GM19238 (cell line): Measurements from ENCODE around the gene TATDN2.
A peak's percentile ranks its signal among the peaks of the same experiment; 100 is the strongest.
"Not testable (repeated sequence)": the region's sequence is repeated elsewhere in the genome, so short reads cannot be mapped to it uniquely, and the experiment has no call there.

ENCODE experiments used
- DNase-seq: peaks from one replicate; pipeline ENCODE4 v3.0.0; 2011; ENCODE audit warnings: low spot score; ENCODE audit not compliant: insufficient read length

The TATDN2 gene

DNA sequence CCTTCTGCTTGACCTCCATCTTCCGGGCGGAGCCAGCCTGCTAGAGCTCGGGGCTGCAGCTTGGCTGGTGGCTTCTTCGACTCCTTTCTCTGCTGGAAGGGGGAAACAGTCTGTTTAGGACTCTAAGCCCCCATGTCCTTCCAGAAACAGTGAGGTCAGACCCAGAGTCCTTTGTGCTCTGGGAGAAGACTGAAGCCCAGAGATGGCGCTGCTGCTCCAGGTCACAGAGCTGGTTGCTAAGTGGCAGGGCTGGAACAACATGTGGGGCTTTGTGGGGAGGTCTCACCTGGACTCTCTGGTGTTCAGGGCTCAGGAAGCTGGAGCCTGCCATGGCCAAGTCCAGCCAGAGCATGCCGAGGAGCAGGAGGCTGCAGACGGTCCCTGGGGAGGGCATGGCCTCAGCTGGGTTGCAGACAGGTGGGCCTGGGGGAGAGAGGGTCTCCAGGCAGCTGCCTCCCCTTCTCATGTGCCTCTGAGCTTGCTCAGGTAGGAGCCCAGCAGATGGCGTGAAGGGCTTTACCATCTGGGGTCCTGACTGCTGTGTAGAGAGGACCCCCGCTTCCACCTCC lies 41.6 kb downstream of the TATDN2 start:
- no peak for DNase-seq

DNA sequence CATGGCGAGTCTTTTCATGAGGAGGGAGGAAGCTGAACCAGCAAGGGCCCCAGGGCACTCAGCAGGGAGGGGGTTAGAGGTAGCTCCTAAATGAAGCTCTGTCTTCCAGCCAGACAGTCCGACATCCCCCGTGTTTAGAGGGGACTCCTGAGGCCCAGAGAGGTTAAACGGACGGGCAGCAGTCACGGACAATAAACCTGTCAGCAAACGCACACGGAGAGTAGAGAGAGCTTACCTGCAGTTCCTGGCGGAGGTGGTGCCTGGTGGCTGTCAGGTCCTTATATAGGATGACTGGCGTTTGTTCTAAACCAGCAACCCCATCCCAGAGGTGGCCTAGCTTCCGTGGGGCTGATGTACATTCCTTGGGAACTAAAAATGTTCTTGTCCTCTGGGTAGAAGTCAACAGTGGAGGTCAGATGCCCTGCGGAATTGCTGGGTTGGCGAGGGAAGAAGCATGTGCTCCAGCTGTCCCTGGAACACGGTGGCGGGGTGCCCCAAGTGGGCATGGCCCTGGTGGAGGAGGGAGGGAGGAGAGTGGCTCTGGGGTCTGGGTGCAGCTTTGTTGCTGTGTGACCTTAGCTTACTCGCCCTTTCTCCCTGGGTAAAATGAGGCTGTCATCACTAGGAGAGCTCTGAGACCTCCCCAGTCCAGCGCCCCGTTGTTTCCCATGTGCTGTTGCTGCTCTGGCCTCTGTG lies 42.4 kb downstream of the TATDN2 start:
- DNase-seq = no peak

DNA sequence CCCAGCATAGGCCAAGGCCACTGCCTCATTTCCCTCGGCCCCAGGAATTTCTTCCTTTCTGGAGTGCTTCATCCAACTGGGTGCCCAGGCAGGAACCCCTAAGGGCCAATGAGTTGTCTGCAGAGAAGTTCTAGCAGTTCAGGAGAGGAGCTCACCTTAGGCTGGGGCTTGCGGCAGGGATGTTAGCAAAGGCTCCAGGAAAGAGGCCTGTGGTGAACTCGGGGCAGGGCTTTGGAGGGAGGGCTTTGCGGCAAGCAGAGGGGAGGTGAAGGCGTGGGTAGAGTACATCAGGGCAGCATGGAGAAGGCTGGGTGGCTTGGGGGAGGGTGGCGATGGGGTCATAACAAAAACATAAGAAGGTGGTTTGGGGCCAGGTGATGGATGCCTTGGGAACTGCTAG lies 43.4 kb downstream of the TATDN2 start:
- no peak for DNase-seq

DNA sequence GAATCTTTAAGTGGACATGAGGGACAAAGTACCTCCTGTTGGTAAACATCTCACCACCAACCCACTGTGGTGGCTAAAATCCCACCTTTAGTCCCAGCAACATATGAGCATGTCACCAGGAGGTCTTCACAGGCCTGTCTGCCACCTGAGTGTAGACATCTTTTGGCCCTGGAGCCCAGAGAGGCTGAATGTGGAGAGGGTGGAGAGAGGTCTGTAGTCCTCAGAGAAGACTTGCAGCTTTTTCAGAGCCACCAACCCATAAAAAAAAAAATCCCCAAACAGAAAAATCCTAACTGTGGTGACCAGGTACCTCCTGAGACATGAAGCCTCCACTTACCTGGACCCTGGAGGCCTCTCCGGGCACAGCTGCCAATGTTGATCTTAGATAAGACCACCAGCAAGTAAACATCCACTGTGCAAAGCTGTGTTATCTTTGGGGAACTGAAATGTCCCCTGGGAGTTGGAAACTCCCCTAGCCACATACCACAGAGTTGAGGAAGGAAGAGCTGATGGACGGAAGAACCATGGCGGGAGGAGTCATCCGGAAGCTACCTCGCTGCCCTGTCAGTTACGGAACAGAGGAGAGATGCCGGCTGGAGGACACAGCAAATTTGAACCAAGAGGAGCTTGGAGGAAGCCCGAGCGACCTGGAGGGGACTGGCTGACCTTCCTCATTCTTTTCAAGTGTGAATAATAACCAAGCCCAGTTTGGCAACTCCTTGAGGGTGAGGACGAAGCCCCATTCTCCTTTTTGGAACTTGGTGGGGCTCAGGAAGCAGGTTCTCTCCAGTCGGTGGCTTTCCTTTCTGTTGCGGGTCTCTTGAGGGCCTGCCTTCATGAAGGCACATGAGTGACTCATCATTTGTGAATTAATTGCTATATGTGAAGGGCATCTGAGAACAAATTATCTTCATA lies 44.5 kb downstream of the TATDN2 start, which contains the start of gene GHRL:
Gene GHRL (minus strand): TSS at position 443 of the 915 bp plus-strand sequence. CDS start 2,767 bp downstream, outside the sequence.
- peak; percentile 68 for DNase-seq

DNA sequence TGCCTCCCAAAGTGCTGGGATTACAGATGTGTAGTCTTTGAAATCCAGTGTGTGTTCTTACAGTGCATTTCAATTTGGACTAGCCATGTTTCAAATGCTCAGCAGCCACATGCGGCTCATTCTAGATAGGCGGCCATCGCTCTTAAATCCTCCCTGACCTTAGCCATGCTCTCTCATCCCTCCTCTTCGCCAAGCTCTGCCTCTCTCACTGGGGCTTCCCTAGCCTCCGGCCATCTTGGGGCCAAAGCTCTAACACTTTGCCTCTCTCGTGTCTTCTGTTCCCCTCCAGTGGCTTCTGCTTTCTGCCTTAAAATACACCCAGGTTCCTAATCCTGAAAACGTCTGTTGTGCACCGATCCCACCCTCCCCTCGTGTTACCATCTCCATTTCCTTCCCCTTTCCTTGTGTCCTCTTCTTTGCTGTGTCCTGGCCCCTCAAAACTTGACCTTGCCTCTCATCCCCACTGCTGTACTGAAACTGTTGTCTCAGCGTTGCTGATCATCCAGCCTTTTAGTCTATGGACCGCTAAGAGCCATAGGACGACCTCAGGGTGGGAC lies 45.8 kb downstream of the TATDN2 start:
- no peak for DNase-seq

DNA sequence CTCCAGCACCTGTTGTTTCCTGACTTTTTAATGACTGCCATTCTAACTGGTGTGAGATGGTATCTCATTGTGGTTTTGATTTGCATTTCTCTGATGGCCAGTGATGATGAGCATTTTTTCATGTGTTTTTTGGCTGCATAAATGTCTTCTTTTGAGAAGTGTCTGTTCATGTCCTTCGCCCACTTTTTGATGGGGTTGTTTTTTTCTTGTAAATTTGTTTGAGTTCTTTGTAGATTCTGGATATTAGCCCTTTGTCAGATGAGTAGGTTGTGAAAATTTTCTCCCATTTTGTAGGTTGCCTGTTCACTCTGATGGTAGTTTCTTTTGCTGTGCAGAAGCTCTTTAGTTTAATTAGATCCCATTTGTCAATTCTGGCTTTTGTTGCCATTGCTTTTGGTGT lies 49.8 kb downstream of the TATDN2 start:
- not testable (repeated sequence) for DNase-seq

DNA sequence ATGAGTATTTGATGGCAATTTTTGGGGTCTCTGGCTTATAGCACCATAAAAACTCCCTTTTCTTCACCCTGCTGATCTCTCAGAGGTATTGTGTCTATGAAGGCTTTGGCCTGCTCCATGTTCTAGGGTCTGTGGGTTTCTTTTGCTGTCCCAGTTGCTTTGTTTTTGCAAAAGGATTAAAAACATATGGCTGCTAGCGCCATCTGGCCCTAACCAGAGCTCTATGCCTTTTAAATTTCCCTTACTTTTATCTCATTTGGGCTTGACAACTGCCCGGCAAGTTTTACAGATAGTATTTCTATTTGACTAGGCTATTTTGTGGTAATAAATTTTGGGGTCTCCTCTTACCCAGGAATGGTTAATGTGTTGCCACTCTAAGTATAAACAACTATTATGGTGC lies 50.9 kb downstream of the TATDN2 start:
- no peak for DNase-seq

DNA sequence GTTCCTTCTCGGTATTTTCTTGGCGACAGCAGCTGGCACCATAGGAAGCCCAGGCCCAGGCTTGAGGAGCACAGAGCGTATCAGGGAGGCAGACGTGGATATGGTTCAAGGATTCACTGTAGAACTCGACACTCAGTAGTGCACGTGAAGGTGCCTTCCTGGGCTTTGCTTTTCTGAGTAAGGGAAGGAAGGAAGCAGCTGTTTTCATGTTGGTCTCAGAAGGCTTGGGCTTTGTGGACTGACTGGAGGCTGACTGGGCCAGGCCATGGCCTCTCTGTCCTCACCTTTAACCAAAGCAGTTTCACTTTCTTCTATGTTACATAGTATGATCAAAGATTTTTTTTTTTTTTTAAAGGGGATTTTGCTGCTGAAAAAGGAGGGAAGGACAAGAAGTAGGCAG lies 51.4 kb downstream of the TATDN2 start:
- DNase-seq = peak; percentile 27

DNA sequence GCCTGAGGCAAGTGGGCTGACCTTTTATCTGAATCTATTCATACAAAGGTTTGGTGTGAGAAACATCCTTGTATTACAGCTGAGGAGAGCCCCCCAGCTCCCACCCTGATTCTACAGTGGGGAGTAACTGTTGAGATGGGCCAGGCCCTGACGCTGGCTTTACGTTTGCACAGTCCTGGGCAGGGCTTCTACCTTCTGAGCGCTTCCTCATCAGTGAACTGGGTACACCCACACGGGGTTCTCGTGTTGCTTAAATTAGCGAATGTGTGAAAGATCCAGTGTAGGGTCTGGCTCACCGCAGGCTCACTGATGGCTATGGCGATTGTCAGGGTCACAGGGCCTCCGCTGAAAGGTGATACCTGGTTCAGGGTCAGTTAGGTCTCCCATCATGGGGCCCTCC lies 51.8 kb downstream of the TATDN2 start:
- DNase-seq = no peak

DNA sequence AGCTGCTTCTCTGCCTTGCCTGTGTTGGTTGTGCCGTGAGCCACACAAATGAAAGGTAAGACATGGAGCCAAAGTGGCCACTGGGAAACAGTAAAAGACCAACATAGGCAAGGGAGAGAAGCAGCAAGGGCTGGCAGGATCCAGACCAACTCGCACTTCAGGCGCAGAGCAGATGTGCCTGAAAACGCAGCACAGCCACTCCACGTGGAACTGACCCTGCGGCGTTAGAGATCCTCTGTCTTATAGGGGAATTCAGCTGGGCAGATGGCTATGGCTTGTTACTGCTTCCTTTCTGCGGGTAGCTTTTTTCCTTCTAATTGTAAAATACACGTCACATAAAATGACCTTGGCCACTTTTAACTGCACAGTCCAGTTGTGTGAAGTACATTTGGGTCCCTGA lies 54.8 kb downstream of the TATDN2 start:
- DNase-seq = no peak

DNA sequence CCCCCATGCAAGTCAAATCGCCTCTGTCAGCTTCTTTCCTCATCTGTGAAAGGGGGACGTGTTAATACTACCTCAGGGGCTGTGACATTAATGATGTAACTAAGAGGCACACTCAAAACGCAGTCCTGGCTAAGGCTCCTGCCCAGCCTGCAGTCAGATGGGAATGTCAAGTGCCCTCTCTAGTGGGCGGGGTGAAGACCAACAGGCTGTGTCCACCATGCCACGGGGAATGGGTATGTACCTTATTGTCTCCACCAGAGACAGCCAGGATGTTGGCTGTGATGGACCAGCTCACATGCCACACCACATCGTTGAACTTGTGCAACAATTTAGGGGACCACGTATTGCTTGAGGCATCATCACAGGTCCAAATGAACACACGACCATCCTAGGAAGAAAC lies 55.5 kb downstream of the TATDN2 start:
- DNase-seq = no peak

DNA sequence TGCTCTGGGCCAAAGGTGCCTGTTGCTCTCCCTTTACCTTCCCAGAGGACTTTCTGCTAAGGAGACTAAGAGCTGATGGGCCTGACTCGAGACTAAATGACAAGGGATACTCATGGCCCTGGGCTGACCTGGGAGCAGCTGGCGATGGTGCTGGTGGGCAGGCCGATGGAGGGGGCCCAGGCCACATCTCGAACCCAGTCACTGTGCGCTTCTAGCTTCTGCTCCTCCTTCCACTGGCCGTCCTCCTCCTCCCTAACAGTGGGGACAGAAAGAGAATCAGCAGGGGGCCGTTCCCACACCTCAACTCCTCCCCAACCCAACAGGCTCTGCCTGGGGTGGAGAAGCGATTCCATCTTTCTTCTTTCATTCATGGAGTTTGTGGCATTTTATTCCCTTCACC lies 56.6 kb downstream of the TATDN2 start:
- DNase-seq = no peak

DNA sequence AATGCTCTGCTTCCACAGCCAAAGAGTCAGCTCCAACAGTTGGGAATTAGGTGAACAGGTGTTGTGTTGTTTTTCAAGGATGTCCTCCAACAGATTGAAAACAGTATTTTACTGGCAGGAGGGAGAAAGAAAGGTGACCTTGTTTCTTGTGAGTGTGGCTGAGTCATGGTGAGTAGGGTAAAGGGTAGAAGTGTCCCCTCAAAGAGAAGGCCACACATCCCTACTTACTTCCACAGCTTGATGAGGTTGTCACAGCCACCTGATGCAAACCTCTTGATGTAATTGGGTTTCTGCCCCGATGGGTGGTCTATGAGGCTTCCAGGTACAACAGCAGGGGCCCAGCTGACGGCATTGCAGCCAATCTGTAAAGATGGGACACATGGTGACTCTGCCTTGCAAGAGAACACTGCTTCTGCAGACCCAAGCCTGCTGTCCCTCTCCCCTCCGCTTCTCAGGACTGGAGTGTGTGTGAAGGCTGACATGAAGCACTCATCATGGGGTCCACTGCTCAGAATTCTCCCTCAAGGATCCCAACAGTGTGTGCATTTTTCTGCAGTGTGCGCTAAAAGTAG lies 57.2 kb downstream of the TATDN2 start:
- no peak for DNase-seq

DNA sequence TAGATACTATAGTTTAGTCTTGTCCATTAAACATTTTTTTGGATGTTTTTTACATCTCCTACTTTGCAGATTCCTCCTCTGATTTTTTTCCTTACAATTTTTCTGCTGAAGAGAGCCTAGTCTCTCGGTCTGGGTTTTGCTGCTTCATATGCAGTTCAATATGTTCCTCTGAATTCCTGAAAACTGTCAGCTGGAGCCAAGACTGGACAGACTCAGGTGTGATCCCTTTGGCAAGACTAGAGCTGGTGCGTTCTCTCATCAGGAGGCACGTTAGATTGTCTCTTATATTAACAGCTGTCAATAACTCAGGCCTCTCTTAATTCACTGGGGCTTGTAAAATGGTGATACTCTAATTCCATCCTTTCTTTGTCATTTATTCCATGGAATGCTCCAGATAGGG lies 57.9 kb downstream of the TATDN2 start:
- no peak for DNase-seq

DNA sequence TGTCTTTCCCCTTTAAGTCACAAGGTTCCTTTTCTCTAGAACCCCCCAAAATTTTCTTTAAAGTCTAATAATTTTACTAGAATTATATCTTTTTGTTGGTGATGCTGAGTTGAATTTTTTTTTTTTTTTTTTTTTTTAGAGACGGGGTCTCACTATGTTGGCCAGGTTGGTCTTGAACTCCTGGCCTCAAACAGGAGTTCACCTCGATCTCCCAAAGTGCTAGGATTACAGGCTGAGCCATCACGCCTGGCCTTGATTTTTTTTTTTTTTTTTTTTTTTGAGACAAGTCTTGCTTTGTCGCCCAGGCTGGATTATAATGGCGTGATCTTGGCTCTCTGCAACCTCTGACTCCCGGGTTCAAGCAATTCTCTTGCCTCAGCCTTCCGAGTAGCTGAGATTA lies 60.4 kb downstream of the TATDN2 start:
- DNase-seq = no peak

DNA sequence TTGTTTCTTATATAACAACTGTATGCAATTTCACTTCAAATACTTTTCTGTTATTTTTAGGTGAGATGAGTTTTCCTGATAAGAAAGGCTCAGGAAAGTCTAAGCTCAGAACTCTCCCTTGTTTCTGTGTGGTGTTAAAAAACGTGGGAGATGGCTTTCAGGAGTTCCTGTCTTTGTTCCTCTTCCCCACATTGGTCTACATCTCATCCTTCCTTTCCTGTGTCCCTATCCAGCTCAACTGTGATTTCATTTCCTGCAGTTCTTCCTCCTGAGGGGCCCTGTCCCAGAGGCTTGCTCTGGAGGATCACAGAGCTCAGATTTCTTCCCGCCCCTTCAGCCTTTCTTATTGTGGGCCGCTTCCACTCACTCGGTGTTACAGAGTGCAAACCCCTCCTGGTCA lies 61.5 kb downstream of the TATDN2 start:
- DNase-seq = no peak

DNA sequence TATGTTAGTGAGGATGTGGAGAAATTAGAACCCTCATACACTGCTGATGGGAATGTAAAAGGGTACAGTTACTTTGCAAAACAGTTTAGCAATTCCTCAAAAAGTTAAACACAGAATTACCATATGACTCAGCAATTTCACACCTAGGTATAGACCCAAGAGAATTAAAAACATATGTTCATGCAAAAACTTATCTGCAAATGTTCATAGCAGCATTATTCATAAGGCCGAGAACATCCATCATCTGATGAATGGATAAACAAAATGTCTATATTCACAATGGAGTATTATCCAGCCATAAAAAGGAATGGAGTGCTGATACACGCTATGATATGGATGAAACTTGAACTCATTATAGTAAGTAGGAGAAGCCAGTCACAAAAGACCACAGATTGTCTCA lies 62.3 kb downstream of the TATDN2 start:
- DNase-seq = no peak

DNA sequence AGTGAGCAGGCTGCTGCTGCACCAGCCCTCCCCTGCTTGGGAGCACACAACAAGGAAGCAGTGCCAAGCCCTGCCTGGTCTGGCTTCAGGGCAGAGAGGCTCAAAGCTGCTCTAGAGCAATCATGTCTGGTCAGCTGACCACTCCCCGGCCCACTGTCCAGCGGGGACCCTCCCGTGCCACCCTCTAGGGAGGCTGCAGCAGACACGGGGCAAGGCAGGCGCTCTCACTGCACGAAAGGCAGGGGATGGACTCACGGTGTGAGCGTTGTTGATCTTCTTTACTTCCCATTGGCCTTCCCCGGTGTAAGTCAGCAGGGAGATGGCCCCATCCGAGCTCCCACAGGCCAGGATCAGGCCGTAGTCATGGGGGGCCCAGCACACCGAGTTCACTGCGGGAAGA lies 63.5 kb downstream of the TATDN2 start:
- DNase-seq = no peak

DNA sequence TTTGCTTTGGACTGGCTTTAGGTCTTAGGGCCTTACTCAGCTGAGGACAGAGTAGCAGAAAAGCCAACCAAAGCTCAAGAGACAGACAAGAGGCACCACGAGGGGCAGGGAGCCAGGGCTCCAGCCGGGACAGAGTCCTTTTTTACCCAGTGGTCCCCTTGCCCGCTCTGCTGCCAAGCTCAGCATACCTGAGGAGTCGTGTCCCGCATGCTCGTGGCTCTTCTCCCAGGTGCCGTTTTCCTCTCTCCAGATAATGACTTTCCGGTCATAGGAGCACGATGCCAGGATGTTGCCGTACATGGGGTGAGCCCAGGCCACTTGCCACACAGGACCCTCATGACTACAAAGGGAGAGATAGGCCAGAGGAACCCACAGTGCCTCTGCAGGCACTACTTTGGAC lies 64.1 kb downstream of the TATDN2 start:
- no peak for DNase-seq

DNA sequence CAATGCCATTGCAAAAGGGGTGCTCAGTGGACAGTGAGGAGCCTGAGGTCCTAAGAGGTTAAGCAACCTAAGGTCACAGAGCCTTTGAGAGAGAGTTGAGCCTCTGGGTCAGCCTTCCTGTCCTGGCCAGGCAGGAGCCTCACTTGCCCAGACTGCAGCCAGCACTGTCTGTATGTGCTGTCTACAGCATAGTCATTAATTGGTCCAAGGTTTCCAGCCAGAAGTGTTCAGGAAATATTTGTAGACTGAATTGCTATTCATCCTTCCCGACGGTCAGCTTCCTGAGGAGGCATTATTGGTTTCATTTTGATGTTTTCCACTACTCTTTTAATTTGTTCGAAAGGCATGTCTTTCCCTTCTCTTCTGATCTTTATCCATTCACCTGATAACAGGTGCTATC lies 64.6 kb downstream of the TATDN2 start:
- DNase-seq = no peak

DNA sequence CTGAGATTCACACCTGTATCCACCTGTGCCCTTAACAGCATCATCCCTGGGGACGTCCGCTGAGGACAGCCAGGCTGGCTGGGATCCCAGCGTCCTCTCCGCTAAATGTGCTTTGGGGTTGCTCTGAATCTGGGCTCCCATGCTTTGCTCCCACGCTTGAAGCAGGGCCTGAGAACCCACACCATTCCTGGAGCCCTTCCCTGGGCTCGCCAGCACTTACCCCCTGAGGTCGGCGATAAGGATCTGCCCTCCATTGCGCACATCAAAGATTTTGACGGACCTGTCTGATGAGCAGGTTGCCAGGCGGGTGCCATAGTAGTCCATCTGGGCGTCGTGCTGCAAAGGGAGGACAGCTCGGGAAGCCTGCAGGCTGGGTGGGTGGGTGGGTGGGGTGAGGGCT lies 66.8 kb downstream of the TATDN2 start:
- DNase-seq = no peak
